Liver (tissue), 9 donors: ENCODE measurements around the gene ITGA6. TPM values are rescaled to one million over a fixed set of nuclear protein-coding genes. Genes with fewer than 3 reads are reported as not detected.

Experiments
- DNase-seq: peaks from one replicate; pipeline ENCODE4 v3.0.0-alpha.2; 2017; ENCODE audit warnings: low spot score
- H3K27ac ChIP-seq, 2 donors: one replicate each; pipeline ENCODE4 v1.7.0; 2013; ENCODE audit warnings: inconsistent platforms in 2 of 2, low read length in 2 of 2, control low read depth in 1 of 2, low read depth in 1 of 2, mild to moderate bottlenecking in 1 of 2
- H3K27me3 ChIP-seq, 4 donors: one replicate each; pipeline versions ENCODE4 v1.6.1 to v1.7.0; 2013; ENCODE audit warnings: low read length in 3 of 4, inconsistent platforms in 1 of 4, mild to moderate bottlenecking in 1 of 4, moderate library complexity in 1 of 4; ENCODE audit not compliant: control insufficient read depth in 4 of 4, insufficient read depth in 4 of 4
- H3K36me3 ChIP-seq, 4 donors: one replicate each; pipeline versions ENCODE4 v1.6.1 to v1.7.0; 2013; ENCODE audit warnings: low read length in 3 of 4, mild to moderate bottlenecking in 3 of 4, low read depth in 1 of 4, moderate library complexity in 1 of 4; ENCODE audit not compliant: control insufficient read depth in 4 of 4, insufficient read depth in 3 of 4
- H3K4me1 ChIP-seq, 4 donors: one replicate each; pipeline versions ENCODE4 v1.6.1 to v1.7.0; 2013; ENCODE audit warnings: low read length in 3 of 4, mild to moderate bottlenecking in 3 of 4, moderate library complexity in 1 of 4; ENCODE audit not compliant: control insufficient read depth in 4 of 4, insufficient read depth in 4 of 4
- H3K4me3 ChIP-seq, 3 donors: one replicate each; pipeline versions ENCODE4 v1.6.1 to v1.7.0; 2013; ENCODE audit warnings: low read length in 3 of 3, control low read depth in 1 of 3, low read depth in 1 of 3, mild to moderate bottlenecking in 1 of 3
- H3K9ac ChIP-seq, 2 donors: one replicate each; pipeline ENCODE4 v1.7.0; 2013; ENCODE audit warnings: low read length in 2 of 2, mild to moderate bottlenecking in 2 of 2, moderate library complexity in 2 of 2, control low read depth in 1 of 2, low read depth in 1 of 2
- H3K9me3 ChIP-seq, 4 donors: one replicate each; pipeline versions ENCODE4 v1.6.1 to v1.7.0; 2013; ENCODE audit warnings: low read length in 3 of 4; ENCODE audit not compliant: control insufficient read depth in 4 of 4
- ATF3 ChIP-seq: IDR thresholded peaks from 2 replicates; pipeline ENCODE4 v1.6.1; 2016; ENCODE audit warnings: antibody characterized with exemption
- CTCF ChIP-seq: fragments of 150-350 bp; IDR thresholded peaks from 2 replicates; pipeline ENCODE4 v1.5.1; 2017; ENCODE audit warnings: improper control_type of control experiment, low read depth, low read length; ENCODE audit not compliant: missing input control
- EGR1 ChIP-seq, 2 donors: IDR thresholded peaks; 2 replicates each; pipeline ENCODE4 v1.6.1; 2016 to 2018; ENCODE audit warnings: antibody characterized with exemption in 2 of 2, low read depth in 2 of 2
- FOXA1 ChIP-seq: IDR thresholded peaks from 2 replicates; pipeline ENCODE4 v1.6.1; 2016; ENCODE audit warnings: antibody characterized with exemption
- FOXA2 ChIP-seq: IDR thresholded peaks from 2 replicates; pipeline ENCODE4 v1.6.1; 2016; ENCODE audit warnings: antibody characterized with exemption
- GABPA ChIP-seq, 2 donors: IDR thresholded peaks in 1 of 2; conservative IDR thresholded peaks in 1 of 2; 2 replicates each; pipeline ENCODE4 v1.6.1; 2016; ENCODE audit warnings: antibody characterized with exemption in 2 of 2, mild to moderate bottlenecking in 1 of 2, moderate library complexity in 1 of 2
- HNF4A ChIP-seq, 2 donors: conservative IDR thresholded peaks; 2 replicates each; pipeline ENCODE4 v1.6.1; 2016; ENCODE audit warnings: antibody characterized with exemption in 2 of 2, mild to moderate bottlenecking in 2 of 2
- HNF4G ChIP-seq: IDR thresholded peaks from 2 replicates; pipeline ENCODE4 v1.6.1; 2016; ENCODE audit warnings: antibody characterized with exemption
- JUND ChIP-seq, 2 donors: IDR thresholded peaks; 2 replicates each; pipeline ENCODE4 v1.6.1; 2016; ENCODE audit warnings: antibody characterized with exemption in 2 of 2
- MAX ChIP-seq: IDR thresholded peaks from 2 replicates; pipeline ENCODE4 v1.6.1; 2016; ENCODE audit warnings: antibody characterized with exemption
- NR2F2 ChIP-seq: IDR thresholded peaks from 2 replicates; pipeline ENCODE4 v1.6.1; 2016; ENCODE audit warnings: antibody characterized with exemption
- RAD21 ChIP-seq, 2 donors: IDR thresholded peaks; 2 replicates each; pipeline ENCODE4 v1.6.1; 2016; ENCODE audit warnings: antibody characterized with exemption in 2 of 2, mild to moderate bottlenecking in 2 of 2
- REST ChIP-seq: IDR thresholded peaks from 2 replicates; pipeline ENCODE4 v1.6.1; 2016; ENCODE audit warnings: antibody characterized with exemption, mild to moderate bottlenecking
- RXRA ChIP-seq, 2 donors: IDR thresholded peaks; 2 replicates each; pipeline ENCODE4 v1.6.1; 2017 to 2018; ENCODE audit warnings: antibody characterized with exemption in 2 of 2, mild to moderate bottlenecking in 1 of 2
- SP1 ChIP-seq: IDR thresholded peaks from 2 replicates; pipeline ENCODE4 v1.6.1; 2018; ENCODE audit warnings: antibody characterized with exemption, mild to moderate bottlenecking
- TAF1 ChIP-seq: conservative IDR thresholded peaks from 2 replicates; pipeline ENCODE4 v1.6.1; 2016; ENCODE audit warnings: antibody characterized with exemption, mild to moderate bottlenecking
- YY1 ChIP-seq: IDR thresholded peaks from 2 replicates; pipeline ENCODE4 v1.6.1; 2016; ENCODE audit warnings: antibody characterized with exemption, mild to moderate bottlenecking
- ZBTB33 ChIP-seq: IDR thresholded peaks from 2 replicates; pipeline ENCODE4 v1.6.1; 2016; ENCODE audit warnings: antibody characterized with exemption
- WGBS: extraction: QIAGEN DNeasy Blood & Tissue Kit; methylation state at CpG from one replicate; pipeline ENCODE4 v1.1.7; 2013; 5-methylcytosine and 5-hydroxymethylcytosine counted together
- polyA plus RNA-seq, 2 donors: library from polyadenylated mRNA; stranded (reverse) in 1 of 2; unstranded in 1 of 2; fragments of 200-250 nt in 1 of 2; fragments of >200 nt in 1 of 2; fragmentation: Nextera tagmentation in 1 of 2; extraction: Ambion mirVana in 1 of 2; gene quantifications; one replicate each; pipeline versions ENCODE4 v1.2.1 to v1.2.3, GENCODE V29; 2013 to 2015
- total RNA-seq, 2 donors: library from RNA; depleted of rRNA; stranded (reverse); fragments of >200 nt; gene quantifications; one replicate each; pipeline ENCODE4 v1.2.3, GENCODE V29; 2014
- donor health status: healthy.
- donor health status: healthy.
- donor health status: healthy.
- donor health status: healthy.
- donor health status: healthy.

ITGA6 gene
- total and polyA plus RNA-seq, 4 donors = 5.8 to 21.6 (median 11.4) TPM

GRCh38 chr2:172510088-172510487, 82.7 kb downstream of the ITGA6 start:
- 81% methylated on average over 6 of the region's 6 CpGs for WGBS

More at GRCh38 chr2:172510088-172510487, 82.7 kb downstream of the ITGA6 start:
- H3K36me3 ChIP-seq = peaks cover 0 to 1% (median 0%) of the 10 kb centered on the region in 4 donors
- no peak overlapping the region for H3K27ac ChIP-seq
- no peak overlapping the region for H3K9ac ChIP-seq
- no peak for TF ChIP-seq HNF4A (conservative IDR thresholded peaks at IDR 0.05)
- TF ChIP-seq EGR1 (IDR thresholded peaks at IDR 0.05; ENCODE audit: low read depth in 2 of 2) = no peak
- TF ChIP-seq TAF1 = no peak
- TF ChIP-seq MAX = no peak
- TF ChIP-seq ZBTB33 = no peak
- no peak for TF ChIP-seq FOXA2
- TF ChIP-seq RXRA (IDR thresholded peaks at IDR 0.05) = no peak
- no peak for TF ChIP-seq SP1
- no peak for TF ChIP-seq NR2F2
- no peak for TF ChIP-seq JUND (IDR thresholded peaks at IDR 0.05)
- no peak for TF ChIP-seq RAD21 (IDR thresholded peaks at IDR 0.05)
- no peak for TF ChIP-seq GABPA (IDR thresholded peaks at IDR 0.05 in 1 of 2, conservative IDR thresholded peaks at IDR 0.05 in 1 of 2)
- no peak for TF ChIP-seq HNF4G
- TF ChIP-seq FOXA1 = no peak
- no peak for TF ChIP-seq REST
- TF ChIP-seq ATF3 = no peak
- TF ChIP-seq CTCF = no peak
- TF ChIP-seq YY1 = no peak
- H3K27me3 ChIP-seq = no peaks in the 10 kb centered on the region
- no peak overlapping the region for H3K4me3 ChIP-seq
- no peak for DNase-seq
- peaks cover 10 to 25% (median 19%) of the 10 kb centered on the region in 4 donors for H3K9me3 ChIP-seq
- no peaks in the 10 kb centered on the region for H3K4me1 ChIP-seq
